Spleen (tissue), 11 donors: ENCODE measurements around the gene SAA1. TPM values are rescaled to one million over a fixed set of nuclear protein-coding genes. Genes with fewer than 3 reads are reported as not detected.

ENCODE experiments used
- DNase-seq: peaks from one replicate; pipeline ENCODE4 v3.0.0-alpha.2; 2020
- H3K27ac ChIP-seq, 8 donors: fragments of 200-600 bp; sonication (generic) in 7 of 8; 1 replicate in 4 of 8; 2 replicates in 4 of 8; pipeline versions ENCODE4 v1.5.0 to v1.8.0; 2016 to 2021; ENCODE audit warnings: inconsistent platforms in 4 of 8, mild to moderate bottlenecking in 4 of 8, moderate library complexity in 1 of 8
- H3K27me3 ChIP-seq, 7 donors: fragments of 200-600 bp; sonication (generic) in 6 of 7; replicated peaks in 1 of 7; 1 replicate in 4 of 7; 2 replicates in 3 of 7; pipeline versions ENCODE4 v1.5.0 to v1.8.0; 2016 to 2021; ENCODE audit warnings: inconsistent platforms in 3 of 7, mild to moderate bottlenecking in 1 of 7
- H3K36me3 ChIP-seq, 6 donors: fragments of 200-600 bp; sonication (generic) in 5 of 6; 1 replicate in 4 of 6; 2 replicates in 2 of 6; pipeline versions ENCODE4 v1.5.0 to v1.8.0; 2016 to 2021; ENCODE audit warnings: inconsistent platforms in 2 of 6
- H3K4me1 ChIP-seq, 6 donors: fragments of 200-600 bp; sonication (generic) in 5 of 6; 1 replicate in 3 of 6; 2 replicates in 3 of 6; pipeline versions ENCODE4 v1.5.0 to v1.8.0; 2016 to 2021; ENCODE audit warnings: inconsistent platforms in 3 of 6
- H3K4me3 ChIP-seq, 8 donors: fragments of 200-600 bp; sonication (generic) in 7 of 8; 1 replicate in 4 of 8; 2 replicates in 4 of 8; pipeline versions ENCODE4 v1.5.0 to v1.8.0; 2016 to 2021; ENCODE audit warnings: inconsistent platforms in 4 of 8, mild to moderate bottlenecking in 4 of 8, moderate library complexity in 2 of 8
- H3K9me3 ChIP-seq, 8 donors: fragments of 200-600 bp; sonication (generic) in 7 of 8; 1 replicate in 4 of 8; 2 replicates in 4 of 8; pipeline versions ENCODE4 v1.5.0 to v1.8.0; 2016 to 2021; ENCODE audit warnings: inconsistent platforms in 4 of 8
- CTCF ChIP-seq, 11 experiments: fragments of 200-600 bp in 7 of 11; fragments of 450-650 bp in 4 of 11; sonication (generic) in 4 of 11; IDR thresholded peaks in 8 of 11; conservative IDR thresholded peaks in 3 of 11; 1 replicate in 7 of 11; 2 replicates in 4 of 11; pipeline versions ENCODE4 v1.4.0 to v1.8.0; 2016 to 2021; ENCODE audit warnings: antibody characterized with exemption in 11 of 11, inconsistent platforms in 4 of 11, mild to moderate bottlenecking in 1 of 11
- POLR2A ChIP-seq, 3 donors: fragments of 450-650 bp; IDR thresholded peaks; one replicate each; pipeline ENCODE4 v1.5.1; 2017; ENCODE audit warnings: antibody characterized with exemption in 3 of 3, mild to moderate bottlenecking in 1 of 3
- POLR2AphosphoS5 ChIP-seq, 3 donors: sonication (generic); formaldehyde crosslinking; IDR thresholded peaks; one replicate each; pipeline ENCODE4 v1.5.1; 2017; ENCODE audit warnings: antibody characterized with exemption in 3 of 3
- WGBS, 5 donors: extraction: QIAGEN DNeasy Blood & Tissue Kit in 3 of 5; methylation state at CpG; one replicate each; pipeline versions ENCODE4 v1.1.5 to v1.1.7; 2013 to 2018; 5-methylcytosine and 5-hydroxymethylcytosine counted together
- intact Hi-C: fragments of 100-400 bp; cut with DNase I; formaldehyde crosslinking; loops from one replicate; pipeline ENCODE4 v1.15.0; 2023; ENCODE audit warnings: low total_unique reads
- polyA plus RNA-seq, 3 donors: library from polyadenylated mRNA; stranded (reverse); fragments of 200-250 nt; gene quantifications; one replicate each; pipeline ENCODE4 v1.2.1, GENCODE V29; 2013
- total RNA-seq, 7 donors: library from RNA; depleted of rRNA in 3 of 7; stranded (reverse); fragments of >200 nt in 3 of 7; fragmentation: NEBNext Ultra II Directional in 4 of 7; extraction: Animal tissue kit (Norgen Biotek cat#: 25700) in 4 of 7; gene quantifications; one replicate each; pipeline versions ENCODE4 v1.1.0 to v1.2.1, GENCODE V29; 2016 to 2021
- donor health status: healthy with polysubstance abuse.
- donor health status: DM: no; HTN: no; CAD: no; lungs with moderate emphysema.
- donor health status: DM: no; HTN: no; CAD: no.
- donor health status: Bipolar disorder and iron deficiency.
- donor health status: healthy.
- donor health status: DM: no; HTN: no; CAD: no.
- donor health status: DM: yes; HTN: yes; CAD: no.

The SAA1 gene
- total and polyA plus RNA-seq, 10 donors = 1.0 to 84.3 (median 4.2) TPM; not detected in 2

DNA sequence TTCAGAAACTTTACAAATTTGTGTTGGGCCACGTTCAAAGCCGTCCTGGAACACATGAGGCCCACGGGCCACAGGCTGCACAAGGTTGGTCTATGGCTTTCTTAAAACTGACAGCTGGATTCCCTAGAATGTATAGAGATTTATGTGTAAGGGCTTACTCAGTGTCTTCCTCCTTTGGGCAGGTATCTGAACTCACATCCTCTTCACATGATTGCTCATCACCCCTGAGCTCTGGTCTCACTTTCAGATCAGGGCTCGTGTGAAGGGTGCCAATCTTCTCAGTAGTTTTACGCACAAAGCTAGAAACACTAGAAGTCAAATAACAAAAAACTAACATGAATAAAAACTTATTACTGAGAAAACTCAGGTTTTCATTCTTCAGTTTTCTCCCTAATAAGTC is 28.8 kb downstream of the SAA1 start:
- intact Hi-C loops = no loop called here
- Histone ChIP-seq H3K27me3 (no peaks in the 10 kb centered on the region), H3K27ac (no peak overlapping the region), H3K9me3 (no peaks in the 10 kb centered on the region), H3K36me3 (peaks cover 9 to 100% (median 88%) of the 10 kb centered on the region in 6 donors), H3K4me1 (no peaks in the 10 kb centered on the region), H3K4me3 (no peak overlapping the region)
- no peak for TF ChIP-seq CTCF (IDR thresholded peaks at IDR 0.05 in 8 of 11, conservative IDR thresholded peaks at IDR 0.05 in 3 of 11)
- no peak for TF ChIP-seq POLR2AphosphoS5 (IDR thresholded peaks at IDR 0.05)
- TF ChIP-seq POLR2A (IDR thresholded peaks at IDR 0.05) = no peak
- DNase-seq = no peak
- 87 to 96% (median 92%) methylated on average over 5 of the region's 5 CpGs for WGBS, 5 donors

GRCh38 chr11:18295316-18295715 is 29.3 kb downstream of the SAA1 start:
- 95 to 99% (median 97%) methylated on average over 2 of the region's 2 CpGs for WGBS, 5 donors
- intact Hi-C loops = no loop called here
- Histone ChIP-seq H3K4me3 (no peak overlapping the region), H3K9me3 (no peaks in the 10 kb centered on the region), H3K36me3 (peaks cover 9 to 100% (median 88%) of the 10 kb centered on the region in 6 donors), H3K27me3 (no peaks in the 10 kb centered on the region), H3K27ac (no peak overlapping the region), H3K4me1 (no peaks in the 10 kb centered on the region)
- no peak for DNase-seq
- TF ChIP-seq POLR2AphosphoS5 (IDR thresholded peaks at IDR 0.05) (no peak), CTCF (IDR thresholded peaks at IDR 0.05 in 8 of 11, conservative IDR thresholded peaks at IDR 0.05 in 3 of 11) (no peak)

GRCh38 chr11:18299721-18300120 is 33.7 kb downstream of the SAA1 start:
- peaks cover 4 to 99% (median 84%) of the 10 kb centered on the region in 6 donors for H3K36me3 ChIP-seq
- H3K27ac ChIP-seq = peak overlapping the region in 4 of 8 donors; percentile 7 to 52 (median 32)
- no peak for DNase-seq
- no peaks in the 10 kb centered on the region for H3K9me3 ChIP-seq
- intact Hi-C loops = no loop called here
- H3K4me3 ChIP-seq = no peak overlapping the region
- no peaks in the 10 kb centered on the region for H3K27me3 ChIP-seq
- H3K4me1 ChIP-seq = no peaks in the 10 kb centered on the region
- TF ChIP-seq CTCF (IDR thresholded peaks at IDR 0.05 in 8 of 11, conservative IDR thresholded peaks at IDR 0.05 in 3 of 11) (no peak), POLR2AphosphoS5 (IDR thresholded peaks at IDR 0.05) (no peak), POLR2A (IDR thresholded peaks at IDR 0.05) (no peak)

GRCh38 chr11:18304745-18305144 is 38.7 kb downstream of the SAA1 start:
- H3K4me1 ChIP-seq = no peaks in the 10 kb centered on the region
- H3K27ac ChIP-seq = no peak overlapping the region
- no peaks in the 10 kb centered on the region for H3K9me3 ChIP-seq
- H3K4me3 ChIP-seq = no peak overlapping the region
- intact Hi-C loops = no loop called here
- TF ChIP-seq POLR2A (IDR thresholded peaks at IDR 0.05) (no peak), POLR2AphosphoS5 (IDR thresholded peaks at IDR 0.05) (no peak), CTCF (IDR thresholded peaks at IDR 0.05 in 8 of 11, conservative IDR thresholded peaks at IDR 0.05 in 3 of 11) (no peak)
- no peak for DNase-seq
- H3K36me3 ChIP-seq = peaks cover 0 to 99% (median 82%) of the 10 kb centered on the region in 6 donors
- no peaks in the 10 kb centered on the region for H3K27me3 ChIP-seq
